ENCODE data around the gene NSUN4. TPM values are rescaled to one million over a fixed set of nuclear protein-coding genes. Genes with fewer than 3 reads are reported as not detected.
"Not testable (repeated sequence)": the region's sequence is repeated elsewhere in the genome, so short reads cannot be mapped to it uniquely, and the experiment has no call there.

The NSUN4 gene
- total and polyA plus RNA-seq, 9 of the 15 experiments (the other 6 are each of a cell fraction or from before 2014, with no cell fraction given), result 33.4 to 60.2 (median 46.3) TPM

DNA sequence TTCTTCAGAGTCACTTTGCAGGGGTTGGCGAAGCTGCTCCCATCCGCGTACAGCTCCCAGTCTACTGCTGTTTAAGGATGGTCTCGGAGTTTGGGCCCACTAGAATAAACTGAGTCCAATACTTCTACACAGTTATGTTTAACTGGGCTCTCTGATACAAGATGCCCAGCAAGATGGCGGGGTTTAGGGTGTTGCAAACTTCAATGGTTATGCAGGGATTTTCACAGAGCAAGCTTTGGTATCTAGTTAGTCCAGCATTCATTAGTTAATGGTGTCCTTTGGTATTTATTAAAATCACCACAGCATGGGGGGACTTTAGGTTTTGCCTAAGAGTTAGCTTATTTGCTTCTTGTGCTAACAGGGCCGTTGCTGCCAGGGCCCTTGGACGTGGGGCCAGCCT, 12.4 kb upstream of the NSUN4 start:
- H3K36me3 ChIP-seq (ENCODE audit: control insufficient read depth, insufficient read depth, low read length); ATAC-seq; H3K79me2 ChIP-seq (ENCODE audit: control insufficient read depth, insufficient read depth, low read length); in situ Hi-C loops (cut with MboI); intact Hi-C loops (cut with micrococcal nuclease); H4K20me1 ChIP-seq (replicated peaks; ENCODE audit: control insufficient read depth, insufficient read depth, low read length); H3K27ac ChIP-seq (ENCODE audit: extremely low read depth, low read depth, low read length); FAIRE-seq; H3K27me3 ChIP-seq (ENCODE audit: control insufficient read depth in 2 of 2, insufficient read depth in 2 of 2, low read length in 2 of 2); H2AFZ ChIP-seq (ENCODE audit: low read depth, low read length); H3K9ac ChIP-seq (ENCODE audit: insufficient read depth in 1 of 2, low read depth in 2 of 2, low read length in 2 of 2); H3K4me2 ChIP-seq (ENCODE audit: insufficient read depth, low read length); H3K4me3 ChIP-seq; BruUV-seq (replicated peaks); H3K4me1 ChIP-seq (replicated peaks in 1 of 2; ENCODE audit: control insufficient read depth in 2 of 2, insufficient read depth in 2 of 2, low read length in 2 of 2); H3K9me1 ChIP-seq (ENCODE audit: control insufficient read depth, insufficient read depth, low read length); H3K9me3 ChIP-seq (replicated peaks; ENCODE audit: control insufficient read depth, insufficient read depth, low read depth, low read length); DNase-seq (ENCODE audit: extremely low read depth in 1 of 4, low spot score in 3 of 4): not testable (repeated sequence)
- POLR2A ChIA-PET, result interaction anchor here (0.7 to 2.4 kb wide), 5 partner anchors 10 to 25 kb away, joined by 3 to 12 read pairs (median 6); no protein-coding TSS in a partner anchor
- WGBS (ENCODE audit: insufficient coverage, low coverage, missing lambda C conversion rate), result 71% methylated on average over 7 of the region's 7 CpGs
- CTCF ChIA-PET (ENCODE audit: low intra/inter-chr PET ratio), result interaction anchor here (0.6 kb wide), 1 partner anchor 13 kb away, joined by 3 read pairs; no protein-coding TSS in a partner anchor

DNA sequence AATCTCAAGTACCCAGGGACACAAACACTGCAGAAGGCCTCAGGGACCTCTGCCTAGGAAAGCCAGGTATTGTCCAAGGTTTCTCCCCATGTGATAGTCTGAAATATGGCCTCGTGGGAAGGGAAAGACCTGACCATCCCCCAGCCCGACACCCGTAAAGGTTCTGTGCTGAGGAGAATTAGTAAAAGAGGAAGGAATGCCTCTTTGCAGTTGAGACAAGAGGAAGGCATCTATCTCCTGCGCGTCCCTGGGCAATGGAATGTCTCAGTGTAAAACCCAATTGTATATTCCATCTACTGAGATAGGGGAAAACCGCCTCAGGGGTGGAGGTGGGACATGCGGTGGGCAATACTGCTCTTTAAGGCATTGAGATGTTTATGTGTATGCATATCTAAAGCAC, 10.8 kb upstream of the NSUN4 start:
- ATAC-seq; H3K36me3 ChIP-seq (ENCODE audit: control insufficient read depth, insufficient read depth, low read length); FAIRE-seq; H3K9me1 ChIP-seq (ENCODE audit: control insufficient read depth, insufficient read depth, low read length); H3K4me3 ChIP-seq; H3K27ac ChIP-seq (ENCODE audit: extremely low read depth, low read depth, low read length); H3K9me3 ChIP-seq (replicated peaks; ENCODE audit: control insufficient read depth, insufficient read depth, low read depth, low read length); POLR2A ChIA-PET; H3K4me1 ChIP-seq (replicated peaks in 1 of 2; ENCODE audit: control insufficient read depth in 2 of 2, insufficient read depth in 2 of 2, low read length in 2 of 2); H3K9ac ChIP-seq (ENCODE audit: insufficient read depth in 1 of 2, low read depth in 2 of 2, low read length in 2 of 2); BruUV-seq (replicated peaks); DNase-seq (ENCODE audit: extremely low read depth in 1 of 4, low spot score in 3 of 4); H4K20me1 ChIP-seq (replicated peaks; ENCODE audit: control insufficient read depth, insufficient read depth, low read length); H3K4me2 ChIP-seq (ENCODE audit: insufficient read depth, low read length); H3K27me3 ChIP-seq (ENCODE audit: control insufficient read depth in 2 of 2, insufficient read depth in 2 of 2, low read length in 2 of 2); in situ Hi-C loops (cut with MboI); H2AFZ ChIP-seq (ENCODE audit: low read depth, low read length); CTCF ChIA-PET (ENCODE audit: low intra/inter-chr PET ratio); H3K79me2 ChIP-seq (ENCODE audit: control insufficient read depth, insufficient read depth, low read length): not testable (repeated sequence)
- intact Hi-C loops (cut with micrococcal nuclease), result loop anchor here (5.0 kb wide), 1 partner anchor 77 kb away; no protein-coding TSS in a partner anchor
- WGBS (ENCODE audit: insufficient coverage, low coverage, missing lambda C conversion rate), result 24% methylated on average over 5 of the region's 7 CpGs
